CD4-positive, alpha-beta T cell treated with Interleukin-6 for 4 hours (primary cell): ENCODE measurements around the gene AMDHD2.

Experiments used
- DNase-seq: peaks from one replicate; pipeline ENCODE4 v3.0.0-alpha.2; 2020; ENCODE audit warnings: mixed read lengths

AMDHD2 gene

GRCh38 chr16:2483939-2484897 is 36.0 kb upstream of the AMDHD2 start:
- no peak for DNase-seq

- DNase-seq: no peak
These were observed 35.2 kb upstream of the AMDHD2 start for GRCh38 chr16:2484898-2485508.

GRCh38 chr16:2485811-2486507 is 34.2 kb upstream of the AMDHD2 start:
- no peak for DNase-seq

- peak; percentile 84 for DNase-seq
These were observed 33.3 kb upstream of the AMDHD2 start for GRCh38 chr16:2486645-2487516.

- DNase-seq: no peak
These were observed 32.7 kb upstream of the AMDHD2 start for GRCh38 chr16:2487517-2487842.

- DNase-seq: no peak
These were observed 32.2 kb upstream of the AMDHD2 start for GRCh38 chr16:2487903-2488531.

- DNase-seq: no peak
These were observed 30.6 kb upstream of the AMDHD2 start for GRCh38 chr16:2489581-2489980.

- DNase-seq: no peak
These were observed 29.7 kb upstream of the AMDHD2 start for GRCh38 chr16:2490190-2491105.

- DNase-seq: no peak
These were observed 27.9 kb upstream of the AMDHD2 start for GRCh38 chr16:2492292-2492691.

GRCh38 chr16:2493605-2494004 is 26.6 kb upstream of the AMDHD2 start:
- no peak for DNase-seq

- DNase-seq: no peak
These were observed 25.6 kb upstream of the AMDHD2 start for GRCh38 chr16:2494616-2495015.

GRCh38 chr16:2495041-2495440 is 25.1 kb upstream of the AMDHD2 start:
- no peak for DNase-seq

GRCh38 chr16:2496223-2497115 is 23.7 kb upstream of the AMDHD2 start:
- no peak for DNase-seq

- DNase-seq: no peak
These were observed 23.0 kb upstream of the AMDHD2 start for GRCh38 chr16:2497116-2497630.

- no peak for DNase-seq
These were observed 22.3 kb upstream of the AMDHD2 start for GRCh38 chr16:2497695-2498484.

- DNase-seq: no peak
These were observed 21.5 kb upstream of the AMDHD2 start for GRCh38 chr16:2498531-2499253.

- DNase-seq: no peak
These were observed 20.7 kb upstream of the AMDHD2 start for GRCh38 chr16:2499454-2499853.

- no peak for DNase-seq
These were observed 20.2 kb upstream of the AMDHD2 start for GRCh38 chr16:2499890-2500429.
